Neutrophil (primary cell): ENCODE data around the gene SYPL2.

Experiments
- H3K27ac ChIP-seq: fragments of 200-600 bp; sonication (generic); 2 replicates; pipeline ENCODE4 v1.5.1; 2016; ENCODE audit warnings: mild to moderate bottlenecking, moderate library complexity
- H3K27me3 ChIP-seq: fragments of 200-600 bp; sonication (generic); 2 replicates; pipeline ENCODE4 v1.6.0; 2016; ENCODE audit warnings: mild to moderate bottlenecking
- H3K36me3 ChIP-seq: fragments of 200-600 bp; sonication (generic); 2 replicates; pipeline ENCODE4 v1.5.1; 2017
- H3K4me1 ChIP-seq, 2 experiments: fragments of 200-600 bp in 1 of 2; sonication (generic) in 1 of 2; 1 replicate in 1 of 2; 2 replicates in 1 of 2; pipeline versions ENCODE4 v1.5.1 to v1.6.1; 2013 to 2016; ENCODE audit warnings: low read depth in 1 of 2, low read length in 1 of 2, mild to moderate bottlenecking in 1 of 2, moderate library complexity in 1 of 2; ENCODE audit not compliant: control insufficient read depth in 1 of 2, insufficient read depth in 1 of 2
- H3K4me3 ChIP-seq, 2 experiments: fragments of 200-600 bp in 1 of 2; sonication (generic) in 1 of 2; 1 replicate in 1 of 2; 2 replicates in 1 of 2; pipeline ENCODE4 v1.5.1; 2013 to 2016; ENCODE audit warnings: low read depth in 1 of 2, low read length in 1 of 2, mild to moderate bottlenecking in 1 of 2, moderate library complexity in 1 of 2
- H3K9me3 ChIP-seq: fragments of 200-600 bp; sonication (generic); 2 replicates; pipeline ENCODE4 v1.5.1; 2016
- TF ChIP-seq, protein P1 (sequence below): fragments of 200-600 bp; sonication (generic); IDR thresholded peaks from 2 replicates; pipeline ENCODE4 v1.5.1; 2016; ENCODE audit warnings: antibody characterized with exemption

SYPL2 gene

DNA sequence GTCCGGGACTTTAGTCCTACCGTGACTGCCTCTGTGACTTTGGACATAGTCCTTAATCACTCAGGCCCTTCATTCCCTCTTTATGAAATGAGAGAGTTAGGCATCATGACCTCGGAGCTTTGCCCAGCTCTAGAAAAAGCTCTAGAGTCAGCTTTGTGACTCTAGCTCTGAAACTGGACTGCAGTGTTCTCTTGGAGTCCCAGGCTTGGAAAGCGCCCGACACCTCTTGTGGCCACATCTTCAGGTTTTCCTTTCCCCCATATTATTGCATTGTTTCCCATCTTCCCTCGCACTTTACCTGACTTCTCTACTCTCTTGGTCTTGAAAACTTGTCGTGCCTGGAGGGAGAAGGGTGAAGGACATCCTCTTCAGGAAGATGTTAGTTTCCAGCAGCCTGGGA, 55.7 kb downstream of the SYPL2 start:
- H3K9me3 ChIP-seq, result no peaks in the 10 kb centered on the region
- H3K36me3 ChIP-seq, result no peaks in the 10 kb centered on the region
- peaks cover 6% of the 10 kb centered on the region for H3K27me3 ChIP-seq
- H3K4me1 ChIP-seq, result no peaks in the 10 kb centered on the region
- H3K4me3 ChIP-seq, result no peak overlapping the region
- TF ChIP-seq, protein P1, sequence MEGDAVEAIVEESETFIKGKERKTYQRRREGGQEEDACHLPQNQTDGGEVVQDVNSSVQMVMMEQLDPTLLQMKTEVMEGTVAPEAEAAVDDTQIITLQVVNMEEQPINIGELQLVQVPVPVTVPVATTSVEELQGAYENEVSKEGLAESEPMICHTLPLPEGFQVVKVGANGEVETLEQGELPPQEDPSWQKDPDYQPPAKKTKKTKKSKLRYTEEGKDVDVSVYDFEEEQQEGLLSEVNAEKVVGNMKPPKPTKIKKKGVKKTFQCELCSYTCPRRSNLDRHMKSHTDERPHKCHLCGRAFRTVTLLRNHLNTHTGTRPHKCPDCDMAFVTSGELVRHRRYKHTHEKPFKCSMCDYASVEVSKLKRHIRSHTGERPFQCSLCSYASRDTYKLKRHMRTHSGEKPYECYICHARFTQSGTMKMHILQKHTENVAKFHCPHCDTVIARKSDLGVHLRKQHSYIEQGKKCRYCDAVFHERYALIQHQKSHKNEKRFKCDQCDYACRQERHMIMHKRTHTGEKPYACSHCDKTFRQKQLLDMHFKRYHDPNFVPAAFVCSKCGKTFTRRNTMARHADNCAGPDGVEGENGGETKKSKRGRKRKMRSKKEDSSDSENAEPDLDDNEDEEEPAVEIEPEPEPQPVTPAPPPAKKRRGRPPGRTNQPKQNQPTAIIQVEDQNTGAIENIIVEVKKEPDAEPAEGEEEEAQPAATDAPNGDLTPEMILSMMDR, result no peak
- no peak overlapping the region for H3K27ac ChIP-seq

DNA sequence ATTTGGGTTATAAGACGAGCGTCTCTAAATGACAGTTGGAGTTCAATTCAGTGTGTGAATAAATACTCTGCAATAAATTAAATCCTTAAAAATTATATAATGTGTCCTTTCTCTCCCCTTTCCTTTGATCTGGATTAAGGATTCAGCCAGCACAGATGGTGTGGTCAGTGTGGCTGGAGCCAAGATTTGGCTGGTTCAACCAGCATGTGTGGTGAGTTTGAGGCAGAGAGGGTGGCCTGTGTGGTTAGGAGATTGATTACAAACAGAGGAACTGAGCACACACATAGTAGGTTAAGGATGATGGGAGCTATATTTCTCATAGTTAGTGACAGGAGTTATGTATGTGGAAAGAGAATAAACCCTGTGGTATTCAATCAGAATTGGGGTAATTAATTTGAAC, 57.4 kb downstream of the SYPL2 start:
- Histone ChIP-seq H3K36me3 (no peaks in the 10 kb centered on the region), H3K4me1 (no peaks in the 10 kb centered on the region), H3K27me3 (peaks cover 6% of the 10 kb centered on the region)

DNA sequence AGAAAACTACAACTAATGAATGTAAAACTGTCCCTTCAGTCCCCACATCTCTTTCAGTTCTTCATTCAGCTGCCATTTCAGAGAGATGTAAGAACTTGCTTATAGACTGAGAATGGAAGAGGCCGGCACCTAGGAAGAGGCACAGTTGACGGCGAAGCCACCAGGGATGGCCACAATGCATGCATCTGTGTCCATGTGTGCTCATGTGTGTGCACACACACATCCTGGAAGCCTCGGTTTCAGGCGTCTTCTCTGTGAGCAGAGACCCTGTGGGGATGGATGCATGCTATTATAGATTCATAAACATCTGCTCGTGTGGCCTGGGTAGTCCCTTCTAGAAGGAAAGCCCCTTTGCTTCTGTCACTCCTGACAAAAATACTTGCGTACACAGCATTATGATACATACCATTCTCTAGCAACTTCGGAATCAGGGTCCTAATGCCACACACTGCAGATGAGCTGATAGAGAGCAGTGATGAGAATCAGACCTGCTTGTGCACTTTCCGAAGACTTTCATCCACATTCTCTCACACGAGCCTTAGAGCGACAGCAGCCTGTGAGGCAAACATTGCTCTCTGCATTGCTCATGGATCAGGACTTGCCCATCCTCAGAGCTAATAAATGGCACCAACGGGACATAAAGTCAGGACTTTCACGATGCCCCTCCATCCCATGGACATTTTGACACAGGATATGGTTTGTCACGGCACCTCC, 60.9 kb downstream of the SYPL2 start:
- no peaks in the 10 kb centered on the region for H3K9me3 ChIP-seq
- H3K4me3 ChIP-seq, result no peak overlapping the region
- TF ChIP-seq, protein P1, result no peak

More for the DNA sequence above, 57.4 kb downstream of the SYPL2 start:
- Histone ChIP-seq H3K4me3 (no peak overlapping the region), H3K27ac (no peak overlapping the region), H3K9me3 (no peaks in the 10 kb centered on the region)
- TF ChIP-seq, protein P1, result no peak

DNA sequence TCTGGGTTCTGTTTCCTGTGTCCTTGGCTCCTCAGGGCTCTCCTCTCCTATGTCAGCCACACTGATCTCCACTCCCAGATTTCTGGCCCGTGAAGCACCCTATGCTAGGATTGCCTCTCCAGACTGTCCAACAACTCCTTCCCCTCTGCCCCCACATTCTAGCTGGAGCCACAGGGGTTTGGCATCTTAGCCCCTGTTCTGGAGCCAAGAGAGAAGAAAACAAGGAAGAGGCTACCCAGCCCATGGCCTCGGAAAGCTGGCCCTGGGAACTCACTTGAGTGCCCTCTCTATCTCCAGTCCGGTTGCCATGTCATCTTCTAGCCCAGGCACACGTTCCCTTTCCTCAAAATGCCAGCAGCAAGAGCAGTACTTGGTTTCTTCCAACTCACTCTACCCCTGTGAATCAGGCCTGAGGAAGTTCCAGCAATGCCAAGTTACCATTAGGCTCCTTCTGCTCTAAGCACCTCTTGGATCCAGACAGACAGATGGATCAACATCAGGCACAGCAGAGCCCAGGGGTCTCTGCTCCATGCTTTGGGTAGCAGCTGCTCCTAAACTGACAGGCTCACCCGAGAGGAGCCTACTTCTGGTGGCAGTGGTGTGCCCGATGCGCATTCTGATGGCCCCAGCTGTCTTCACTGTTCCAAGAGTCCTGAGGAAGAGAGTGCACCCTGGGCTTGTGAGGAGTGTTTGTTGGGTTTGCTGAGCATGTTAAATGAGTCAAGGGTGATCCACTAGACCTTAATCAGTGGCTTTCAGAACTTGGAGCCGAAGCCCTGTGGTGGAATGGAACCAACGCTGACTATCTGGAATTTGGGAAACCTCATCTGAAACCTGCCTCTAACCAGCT, 61.7 kb downstream of the SYPL2 start:
- H3K4me1 ChIP-seq, result peaks cover 9% of the 10 kb centered on the region in 2 experiments
- TF ChIP-seq, protein P1, result no peak

More for the DNA sequence above, 60.9 kb downstream of the SYPL2 start:
- H3K27ac ChIP-seq, result no peak overlapping the region
- no peaks in the 10 kb centered on the region for H3K27me3 ChIP-seq
- H3K36me3 ChIP-seq, result no peaks in the 10 kb centered on the region
- H3K4me1 ChIP-seq, result peaks cover 3% of the 10 kb centered on the region in 2 experiments

DNA sequence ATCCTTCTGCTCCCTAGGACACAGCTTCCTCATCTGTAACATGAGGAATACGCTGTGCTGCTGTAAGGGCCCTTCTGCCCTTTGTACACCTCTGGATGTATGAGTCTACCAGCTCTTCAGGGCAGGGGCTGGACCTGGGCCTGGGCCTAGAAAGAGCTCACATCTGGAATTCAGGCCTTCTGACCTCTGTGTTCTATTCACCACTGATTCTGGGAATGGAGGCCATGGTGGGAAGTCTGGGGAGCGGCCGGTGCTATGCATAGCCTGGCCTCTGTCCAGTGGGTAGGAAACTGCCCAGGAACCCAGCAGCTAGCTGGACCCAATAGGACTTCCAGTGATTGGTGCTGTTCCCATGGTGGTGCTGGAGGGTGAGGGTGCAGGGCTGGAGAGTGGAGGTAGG, 62.4 kb downstream of the SYPL2 start:
- H3K27me3 ChIP-seq, result no peaks in the 10 kb centered on the region
- TF ChIP-seq, protein P1, result no peak
- peaks cover 9% of the 10 kb centered on the region in 2 experiments for H3K4me1 ChIP-seq
- no peak overlapping the region for H3K27ac ChIP-seq
- H3K36me3 ChIP-seq, result no peaks in the 10 kb centered on the region
- no peaks in the 10 kb centered on the region for H3K9me3 ChIP-seq
- H3K4me3 ChIP-seq, result no peak overlapping the region

More for the DNA sequence above, 61.7 kb downstream of the SYPL2 start:
- no peak overlapping the region for H3K4me3 ChIP-seq
- H3K9me3 ChIP-seq, result no peaks in the 10 kb centered on the region
- H3K36me3 ChIP-seq, result no peaks in the 10 kb centered on the region
- H3K27ac ChIP-seq, result no peak overlapping the region
- no peaks in the 10 kb centered on the region for H3K27me3 ChIP-seq
